Astrocyte of the spinal cord (primary cell): ENCODE measurements around the gene NUDC.

ENCODE experiments used
- DNase-seq: peaks from one replicate; pipeline ENCODE4 v3.0.0; 2011; ENCODE audit warnings: low read depth, low spot score
- H3K4me3 ChIP-seq: 2 replicates; pipeline ENCODE4 v1.5.1; 2011; ENCODE audit warnings: low read depth, mild to moderate bottlenecking, low read length, moderate library complexity
- CTCF ChIP-seq: IDR thresholded peaks from 2 replicates; pipeline ENCODE4 v1.5.1; 2012; ENCODE audit warnings: low read depth, mild to moderate bottlenecking, low read length, inconsistent platforms
- in situ Hi-C: cut with HindIII; loops from 2 replicates; pipeline ENCODE4 v1.10.0; 2017; ENCODE audit warnings: low sequenced_read_pairs

NUDC gene

GRCh38 chr1:26993237-26994019, 71.9 kb downstream of the NUDC start, which contains the start of gene TRNP1:
Gene TRNP1, plus strand, starts transcription at chr1:26993692. Its CDS starts 95 bp downstream, at chr1:26993787.
- DNase-seq: peak; percentile 78
- in situ Hi-C loops: no loop called here
- H3K4me3 ChIP-seq: peak within 1 kb of the TSS; percentile 71
- TF ChIP-seq CTCF: no peak

GRCh38 chr1:26994020-26994786, 72.7 kb downstream of the NUDC start:
- DNase-seq: no peak
- in situ Hi-C loops: no loop called here
- no peak for TF ChIP-seq CTCF
- peak overlapping the region; percentile 71 for H3K4me3 ChIP-seq

- TF ChIP-seq CTCF: no peak
- peak overlapping the region; percentile 71 for H3K4me3 ChIP-seq
- no peak for DNase-seq
- in situ Hi-C loops: no loop called here
Measured at GRCh38 chr1:26994787-26995517, 73.4 kb downstream of the NUDC start.

GRCh38 chr1:26996024-26996423, 74.5 kb downstream of the NUDC start:
- H3K4me3 ChIP-seq: peak overlapping the region; percentile 12
- DNase-seq: no peak
- in situ Hi-C loops: no loop called here
- TF ChIP-seq CTCF: no peak
